GM21717 (cell line): Measurements from ENCODE around the gene GPHN.

ENCODE experiments used
- ATAC-seq: cut with Tn5 transposase; IDR thresholded peaks from one replicate; pipeline ENCODE4 v1.9.1; 2021; ENCODE audit warnings: mild to moderate bottlenecking, moderate library complexity; ENCODE audit not compliant: unreplicated experiment

GPHN gene

DNA sequence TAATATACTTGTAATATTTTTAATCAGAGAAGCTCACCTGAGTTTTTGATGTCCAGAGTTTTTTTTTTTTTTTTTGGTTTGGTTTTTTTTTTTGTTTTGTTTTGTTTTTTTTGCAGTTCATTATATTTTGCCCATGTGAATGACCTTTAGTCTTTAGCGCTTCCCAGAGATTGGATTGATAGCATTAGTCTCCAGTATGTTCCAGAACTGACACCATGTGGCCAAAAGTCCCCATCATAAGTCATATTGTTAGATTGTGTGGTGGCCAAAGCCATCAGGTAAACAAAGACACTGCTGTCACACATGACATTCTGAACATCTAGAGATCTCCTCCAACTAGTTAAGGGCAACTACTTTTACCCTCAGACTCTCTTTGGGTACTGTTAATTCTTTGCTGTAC is 408.5 kb downstream of the GPHN start:
- no peak for ATAC-seq

DNA sequence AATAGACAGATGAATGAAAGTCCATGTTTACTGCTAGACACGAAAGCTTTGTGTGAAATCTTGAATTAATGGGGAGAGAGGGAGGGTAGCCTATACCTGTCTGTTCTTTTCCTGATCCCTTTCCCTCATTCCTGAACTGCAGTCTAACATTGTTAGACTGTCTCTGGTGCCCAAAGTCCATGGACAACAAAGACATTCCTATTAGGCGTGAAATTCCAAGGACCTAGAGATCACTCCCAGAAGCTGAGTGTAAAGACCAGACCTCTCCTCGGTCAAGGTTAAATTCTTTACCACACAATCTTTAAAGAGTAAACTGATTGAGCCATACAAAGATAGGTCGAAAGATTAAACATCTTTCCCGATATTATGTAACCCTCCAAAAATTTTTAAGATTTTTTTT is 410.6 kb downstream of the GPHN start:
- ATAC-seq: no peak

DNA sequence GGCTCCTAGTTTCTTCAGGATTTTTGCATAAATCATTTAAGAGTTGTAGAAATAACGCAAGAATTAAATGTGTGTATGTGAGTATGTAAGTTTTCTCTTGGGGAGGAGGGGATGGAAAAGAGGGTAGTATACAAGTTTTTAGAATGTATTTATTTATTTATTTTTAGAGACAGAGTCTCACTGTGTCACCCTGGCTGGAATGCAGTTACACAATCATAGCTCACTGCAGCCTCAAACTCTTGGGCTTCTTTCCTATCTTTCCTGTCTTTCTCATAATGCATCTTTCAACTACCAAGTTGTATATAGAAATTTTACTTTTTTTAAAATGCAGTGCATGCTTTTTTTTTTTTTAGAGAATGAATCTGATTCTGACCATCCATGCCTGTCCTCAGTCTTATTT is 412.2 kb downstream of the GPHN start:
- ATAC-seq: no peak

DNA sequence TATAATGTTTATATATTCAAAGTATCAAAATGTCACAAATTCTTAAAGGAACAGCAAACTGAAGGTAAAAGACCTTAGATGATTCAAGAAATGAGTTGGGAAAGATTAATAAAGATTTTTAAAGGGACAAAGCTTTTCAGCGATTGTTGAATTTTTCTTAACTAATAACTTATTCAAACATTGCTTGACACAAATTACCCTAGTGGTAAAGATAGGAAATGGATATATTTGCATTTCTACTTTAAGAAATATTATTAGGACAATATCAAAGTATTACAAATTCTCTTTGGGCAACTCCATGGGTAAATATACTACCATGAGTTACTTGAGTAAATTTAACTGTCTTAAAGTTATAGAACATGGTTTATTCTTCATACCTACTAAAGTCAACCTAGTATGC is 415.3 kb downstream of the GPHN start:
- no peak for ATAC-seq

DNA sequence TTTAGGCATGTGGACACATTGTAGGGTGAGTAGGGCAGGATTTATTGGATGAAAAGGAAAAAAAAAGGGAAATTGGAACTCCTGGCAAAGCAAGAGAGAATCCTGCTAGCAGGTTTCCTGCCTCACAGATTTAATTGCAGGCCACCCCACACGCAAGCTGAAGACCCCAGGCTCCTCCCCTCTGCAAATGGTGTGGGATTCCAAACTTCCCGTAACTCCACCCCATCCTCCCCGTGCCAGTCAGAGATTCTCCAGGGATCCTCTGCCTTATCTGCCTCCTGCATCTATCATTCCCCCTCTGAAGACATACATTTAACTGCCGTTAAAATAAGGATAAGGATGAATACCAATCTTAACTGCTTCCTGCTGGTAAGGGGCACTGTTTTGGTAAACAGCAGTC is 431.5 kb downstream of the GPHN start:
- no peak for ATAC-seq

DNA sequence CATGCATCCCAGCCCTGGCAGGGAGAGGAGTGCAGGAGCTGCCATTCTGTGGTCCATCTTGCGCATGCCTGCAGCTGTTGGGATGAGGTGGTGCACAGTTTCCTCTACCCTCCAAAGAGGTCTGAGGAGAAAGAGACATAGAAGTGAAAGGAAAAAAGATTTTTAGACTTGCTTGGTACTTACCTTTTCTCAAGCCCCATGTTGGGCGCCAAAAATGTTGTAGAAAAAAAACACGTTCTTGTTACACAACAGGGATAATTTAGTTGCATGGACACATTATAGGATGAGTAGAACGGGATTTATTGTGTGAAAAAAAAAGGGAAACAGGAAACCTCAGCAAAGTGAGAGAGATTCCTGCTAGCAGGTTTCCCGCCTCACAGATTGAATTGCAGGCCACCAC is 436.9 kb downstream of the GPHN start:
- no peak for ATAC-seq

DNA sequence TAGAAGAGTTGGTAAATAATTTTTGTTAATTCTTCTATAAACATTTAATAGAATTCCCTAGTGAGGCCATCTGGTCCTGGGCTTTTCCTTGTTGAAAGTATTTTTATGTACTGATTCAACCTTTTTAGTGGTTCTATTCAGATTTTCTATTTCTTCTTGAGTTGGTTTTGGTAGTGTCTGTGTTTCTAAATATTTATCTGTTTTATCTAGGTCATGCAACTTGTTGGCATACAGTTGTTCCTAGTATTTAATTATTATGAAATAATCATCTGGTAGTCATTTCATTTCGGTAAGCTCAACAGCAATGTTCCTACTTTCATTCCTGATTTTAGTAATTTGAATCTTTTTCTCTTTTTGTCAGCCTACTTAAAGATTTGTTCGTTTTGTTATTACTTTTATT is 447.2 kb downstream of the GPHN start:
- no peak for ATAC-seq

DNA sequence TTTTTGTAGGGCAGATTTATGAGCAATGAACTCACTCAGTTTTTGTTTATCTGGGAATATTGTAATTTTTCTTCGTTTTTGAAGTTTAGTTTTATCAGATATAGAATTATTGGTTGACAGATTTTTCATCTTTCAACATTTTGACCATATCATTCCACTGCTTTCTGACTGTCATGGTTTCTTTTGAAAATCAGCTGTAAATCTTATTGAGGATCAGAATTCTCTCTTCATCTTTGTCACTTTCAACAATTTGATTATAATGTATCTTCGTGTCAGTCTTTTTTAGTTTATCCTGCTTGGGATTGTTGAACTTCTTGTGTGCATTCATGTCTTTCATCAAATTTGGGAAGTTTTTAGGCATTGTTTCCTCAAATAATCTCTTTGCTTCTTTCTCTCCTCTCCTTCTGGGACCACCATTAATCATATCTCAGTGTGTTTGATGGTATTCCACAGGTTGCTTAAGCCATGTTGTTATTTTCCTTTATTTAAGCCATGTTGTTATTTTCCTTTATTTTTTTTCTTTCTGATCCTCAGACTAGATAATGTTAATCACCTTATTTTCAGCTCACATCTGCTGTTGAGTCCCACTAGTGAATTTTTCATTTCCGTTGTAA is 451.6 kb downstream of the GPHN start:
- no peak for ATAC-seq

DNA sequence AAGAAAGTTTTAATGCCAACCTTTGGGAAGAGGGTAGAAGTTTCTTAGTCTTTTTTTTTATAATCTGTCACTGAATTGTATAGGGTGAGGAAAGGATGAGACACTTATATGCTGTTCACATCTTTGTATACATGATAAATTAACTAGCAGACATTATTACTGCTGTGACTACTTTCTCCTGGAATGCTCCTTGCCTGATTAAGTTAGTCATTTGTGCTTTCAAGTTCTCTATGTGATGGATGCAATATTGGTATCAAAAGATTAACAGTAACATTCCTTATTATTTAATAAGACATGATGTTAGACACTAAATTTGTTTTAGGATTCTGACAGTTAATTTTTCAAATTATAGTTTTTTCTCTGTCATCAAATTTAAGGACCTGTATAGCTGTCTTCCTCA is 457.9 kb downstream of the GPHN start:
- no peak for ATAC-seq

DNA sequence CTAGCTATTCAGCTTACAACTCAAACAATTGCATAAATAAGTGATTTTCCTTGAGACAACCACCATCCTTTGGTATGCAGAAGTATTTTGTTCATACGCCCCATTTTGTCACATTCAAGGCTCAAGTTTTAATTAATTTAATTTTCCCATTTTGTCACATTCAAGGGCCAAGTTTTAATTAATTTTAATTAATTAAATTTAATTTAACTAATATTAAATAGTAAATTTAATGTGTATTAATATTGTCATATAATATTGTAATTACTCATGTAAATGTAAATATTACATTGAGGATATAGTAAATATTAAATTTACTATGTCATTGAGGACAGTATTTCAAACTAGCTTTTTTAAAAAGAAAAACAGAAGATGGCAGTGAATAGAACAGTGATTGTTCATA is 464.5 kb downstream of the GPHN start:
- ATAC-seq: no peak

DNA sequence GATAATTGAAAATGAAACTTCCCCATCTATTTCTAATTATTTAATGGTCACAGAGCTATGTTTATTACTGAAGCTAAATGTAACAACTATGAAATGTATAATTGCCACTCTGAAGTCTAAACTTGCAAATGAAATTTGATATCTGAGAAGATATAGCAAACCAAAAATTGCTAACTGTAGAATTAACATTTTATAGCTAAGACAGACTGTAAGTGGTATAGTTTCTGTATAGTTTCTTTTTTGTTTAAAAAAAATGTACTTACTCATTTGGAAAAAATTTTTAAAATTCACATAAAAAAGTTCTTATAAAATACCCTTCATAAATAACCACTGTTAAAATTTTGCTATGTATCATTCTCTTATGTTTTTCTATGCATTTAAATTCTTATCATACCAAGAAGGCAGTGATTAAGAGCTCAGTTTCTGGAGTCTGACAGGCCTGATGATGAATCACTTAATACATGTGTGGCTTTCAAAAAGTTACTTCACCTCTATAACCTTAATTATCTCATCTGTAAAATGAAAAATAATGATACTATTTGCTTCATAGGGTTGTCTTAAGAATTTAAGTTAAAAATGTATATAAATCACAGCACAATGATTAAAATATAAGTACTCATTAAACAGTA is 466.6 kb downstream of the GPHN start:
- ATAC-seq: no peak

DNA sequence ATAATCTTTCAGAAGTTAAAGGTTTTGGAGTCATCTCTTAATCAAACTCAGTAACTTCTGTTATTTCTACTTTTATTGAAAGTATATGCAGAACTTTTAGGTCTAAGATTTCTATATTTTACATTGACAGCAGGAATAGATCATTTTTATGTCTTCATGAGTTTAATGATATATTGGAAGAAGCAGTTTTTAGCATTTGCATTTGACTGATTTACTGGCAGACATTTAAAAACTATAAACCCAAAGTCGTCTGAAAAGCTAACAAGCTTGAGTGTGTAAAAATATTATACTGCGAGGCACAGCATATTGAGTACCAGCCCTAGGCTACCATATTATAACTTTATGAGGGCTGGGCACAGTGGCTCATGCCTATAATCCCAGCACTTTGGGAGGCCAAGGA is 467.3 kb downstream of the GPHN start:
- no peak for ATAC-seq

DNA sequence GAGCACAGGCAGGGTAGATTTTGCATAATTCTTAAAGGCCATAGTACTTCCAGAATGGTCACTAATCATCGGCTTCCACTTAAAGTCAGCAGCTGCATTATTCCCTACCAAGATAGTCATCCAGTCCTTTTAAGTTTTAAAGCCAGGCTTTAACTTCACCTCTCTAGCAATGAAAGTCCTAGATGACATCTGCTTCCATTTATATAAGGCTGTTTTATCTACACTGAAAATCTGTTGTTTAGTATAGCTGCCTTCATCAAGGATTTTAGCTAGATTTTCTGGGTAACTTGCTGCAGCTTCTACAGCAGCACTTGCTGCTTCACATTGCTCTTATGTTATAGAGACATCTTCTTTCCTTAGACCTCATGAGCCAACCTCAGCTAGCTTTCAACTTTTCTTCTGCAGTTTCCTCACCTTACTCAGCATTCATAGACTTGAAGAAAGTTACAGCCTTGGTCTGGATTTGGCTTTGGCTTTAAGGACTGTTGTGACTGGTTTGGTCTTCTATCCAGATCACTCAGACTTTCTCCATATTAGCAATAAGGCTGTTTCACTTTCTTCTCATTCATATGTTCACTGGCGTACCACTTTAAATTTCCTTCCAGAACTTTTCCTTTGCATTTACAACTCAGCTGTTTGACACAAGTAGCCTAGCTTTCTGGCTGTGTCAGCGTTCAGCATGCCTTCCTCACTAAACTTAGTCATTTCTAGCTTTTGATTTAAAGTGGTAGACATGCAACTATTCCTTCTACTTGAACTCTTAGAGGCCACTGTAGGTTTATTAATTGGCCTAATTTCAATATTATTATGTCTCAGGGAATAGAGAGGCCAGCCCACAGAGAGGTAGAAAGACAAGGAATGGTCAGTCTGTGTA is 471.4 kb downstream of the GPHN start:
- ATAC-seq: no peak

DNA sequence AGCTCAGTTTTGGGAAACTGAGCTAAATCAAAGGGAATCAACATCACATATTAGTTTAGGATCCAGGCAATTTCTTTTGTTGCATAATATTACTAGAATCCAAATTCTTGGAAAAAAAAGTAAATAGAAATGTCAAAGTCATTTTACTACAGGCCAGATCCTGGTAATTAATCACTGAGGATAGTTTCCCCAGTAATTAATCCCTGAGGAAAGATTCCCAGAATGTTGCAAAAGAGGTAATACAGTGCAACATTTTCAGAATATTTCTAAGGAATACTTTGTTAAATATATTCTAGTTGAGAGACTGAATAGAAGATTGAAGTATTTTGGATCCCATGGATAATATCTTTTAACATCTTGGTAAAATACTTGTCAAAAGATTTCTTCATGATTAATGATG is 474.3 kb downstream of the GPHN start:
- ATAC-seq: no peak

DNA sequence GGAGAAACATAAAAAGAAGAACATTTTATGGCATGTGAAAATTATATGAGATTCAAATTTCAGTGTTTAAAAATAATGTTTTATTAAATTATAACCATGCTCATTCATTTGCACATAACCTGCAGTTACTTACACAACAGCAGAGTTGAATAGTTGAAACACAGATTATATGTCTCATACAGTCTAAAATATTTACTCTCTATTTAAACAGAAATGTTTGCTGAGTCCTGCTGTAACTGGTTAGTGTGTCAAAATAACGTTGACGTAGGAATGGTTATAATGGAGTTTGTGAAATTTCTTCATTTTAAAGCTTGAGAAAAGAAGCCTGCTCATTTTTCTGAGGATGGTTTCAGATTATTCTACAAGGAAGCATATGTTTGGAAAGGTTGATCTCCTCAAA is 484.8 kb downstream of the GPHN start:
- ATAC-seq: no peak

DNA sequence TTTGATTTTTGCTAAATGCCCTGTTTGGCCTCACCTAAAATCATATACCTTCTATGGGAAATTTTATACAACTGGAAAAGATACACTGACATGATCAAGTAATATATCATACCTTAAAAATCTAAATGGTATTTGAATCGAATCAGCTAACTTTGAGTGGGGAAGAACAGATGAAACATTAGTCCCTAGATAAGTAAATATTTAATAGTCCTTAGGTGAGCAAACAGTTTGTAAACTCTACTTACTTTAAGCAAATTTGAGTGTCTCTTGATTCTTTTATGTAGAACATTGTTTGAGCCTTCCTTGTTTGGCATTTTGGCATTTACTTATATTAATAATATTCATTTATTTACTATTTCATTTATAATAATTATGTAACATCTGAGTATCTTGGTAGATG is 485.6 kb downstream of the GPHN start:
- ATAC-seq: no peak

DNA sequence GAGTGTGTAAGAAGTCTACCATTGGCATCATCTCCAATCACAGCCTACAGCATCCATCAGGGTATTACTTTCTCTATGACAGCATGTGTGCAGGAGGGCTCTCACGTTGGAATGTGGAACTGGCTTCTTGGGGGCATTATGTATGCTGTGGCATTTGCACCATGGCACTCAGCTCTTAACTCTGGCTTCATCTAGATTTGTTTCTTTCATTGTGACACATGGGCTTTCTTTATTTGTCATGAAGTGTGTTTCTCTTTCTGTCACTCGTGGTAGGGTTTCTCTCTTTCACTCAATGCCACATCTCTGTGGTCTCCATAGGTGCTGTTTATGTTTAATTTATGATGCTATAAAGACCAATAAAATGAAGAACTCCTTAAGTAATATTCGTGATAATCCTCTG is 490.1 kb downstream of the GPHN start:
- ATAC-seq: no peak

DNA sequence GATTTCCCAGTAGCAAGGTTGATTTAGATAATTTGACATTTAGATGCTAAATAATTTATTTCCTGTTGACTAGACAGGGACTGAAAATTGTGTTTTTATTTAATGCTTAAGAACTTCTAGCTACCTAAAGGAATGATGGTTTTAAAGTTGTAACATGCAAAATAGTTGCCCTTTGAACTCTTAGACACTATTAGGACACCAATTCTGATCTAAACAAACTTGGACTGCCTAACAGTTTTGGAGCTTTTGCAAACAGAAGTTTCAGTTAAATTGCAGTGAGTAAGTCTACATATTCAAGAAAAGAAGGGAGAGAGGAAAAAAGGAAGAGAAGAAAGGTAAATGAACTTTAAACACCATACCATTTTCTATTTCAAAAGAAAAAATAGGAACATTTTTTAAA is 492.0 kb downstream of the GPHN start:
- no peak for ATAC-seq

DNA sequence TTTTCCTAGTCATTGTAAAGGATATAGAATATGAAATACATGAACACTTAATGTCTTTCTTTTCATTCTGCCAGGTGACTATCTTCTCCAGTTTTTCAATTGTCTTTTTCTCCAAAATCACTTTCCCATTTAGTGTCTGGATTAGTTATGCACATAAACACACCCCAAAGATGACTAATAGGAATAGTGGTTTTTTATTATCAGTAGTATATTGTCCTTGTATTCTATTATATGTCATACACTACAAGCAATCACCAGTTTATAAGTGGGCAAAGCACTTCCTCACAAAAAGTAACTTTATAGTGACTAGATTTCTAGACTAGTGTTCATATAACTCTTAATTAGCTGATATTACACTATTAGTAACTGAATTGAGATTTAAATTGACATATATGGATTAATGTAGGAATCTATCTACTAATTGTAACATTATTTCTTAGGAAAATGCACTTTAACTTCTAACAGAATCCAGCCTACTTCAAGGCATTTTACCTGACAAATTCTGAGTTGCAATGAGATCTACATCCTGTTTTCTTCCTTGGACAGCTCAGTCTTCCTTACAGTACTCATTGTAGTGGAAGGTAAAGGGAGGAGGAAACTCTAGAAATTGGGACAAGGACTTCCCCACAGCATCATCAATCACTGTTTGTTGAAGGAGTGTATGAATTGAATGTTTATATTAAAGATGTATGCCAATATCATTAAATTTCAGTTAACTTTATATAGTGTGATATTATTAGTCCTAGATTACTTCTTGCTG is 495.2 kb downstream of the GPHN start:
- no peak for ATAC-seq

DNA sequence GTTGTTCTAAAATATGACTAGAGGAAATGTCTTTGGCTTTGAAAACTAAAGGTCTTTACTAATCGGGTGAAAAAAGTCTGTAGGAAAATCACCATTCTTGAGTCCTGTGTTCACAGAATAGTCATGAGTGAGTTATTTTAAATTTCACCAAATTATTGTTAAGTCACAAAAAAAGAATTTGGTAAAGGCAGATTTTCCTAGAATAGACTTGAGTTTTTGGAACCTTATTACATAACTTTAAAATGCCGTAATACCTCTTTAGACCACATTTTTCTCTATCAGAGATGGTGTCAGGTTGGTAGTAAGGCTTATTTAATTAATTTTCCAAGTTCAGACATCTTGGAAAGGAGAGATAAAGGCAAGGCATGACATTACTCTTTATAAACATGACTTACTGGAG is 496.6 kb downstream of the GPHN start:
- ATAC-seq: no peak

DNA sequence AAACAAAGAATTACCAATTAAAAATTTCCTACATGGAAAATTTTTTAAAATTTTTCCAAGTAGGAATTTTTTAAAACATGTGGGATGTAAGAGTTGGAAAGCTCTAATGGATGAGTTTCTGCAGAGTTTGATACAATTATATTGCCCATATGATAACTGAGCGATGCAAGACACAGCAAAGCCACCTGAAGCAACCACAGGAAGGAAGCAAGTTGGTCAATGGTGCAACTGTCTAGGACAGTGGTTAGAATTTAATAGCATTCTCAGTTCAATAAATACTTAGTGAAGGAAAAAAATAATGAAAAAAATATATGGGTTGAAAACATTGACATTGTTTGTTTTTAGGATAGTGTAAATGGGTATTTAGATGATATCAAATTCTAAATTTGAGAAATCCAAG is 502.7 kb downstream of the GPHN start:
- ATAC-seq: no peak

DNA sequence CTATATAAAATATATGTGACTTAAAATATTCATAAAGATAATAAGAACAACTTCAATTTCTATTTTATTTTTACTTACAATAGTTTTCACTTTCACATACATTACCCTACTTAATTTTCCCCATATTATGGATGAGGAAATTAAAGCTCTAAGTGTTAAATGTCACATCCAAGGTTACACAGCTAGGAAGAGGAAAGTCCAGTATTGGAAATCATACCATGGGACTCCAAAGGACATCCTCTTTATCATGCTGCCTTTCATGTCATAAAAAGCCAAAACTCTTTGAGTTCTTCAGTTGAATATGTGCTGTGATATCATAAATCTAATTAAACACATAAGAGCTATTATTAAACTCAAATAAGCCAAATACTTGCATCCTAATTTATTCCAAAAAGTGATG is 508.9 kb downstream of the GPHN start:
- no peak for ATAC-seq
